ENCODE results near the gene PLCH1. TPM values are rescaled to one million over a fixed set of nuclear protein-coding genes. Genes with fewer than 3 reads are reported as not detected.

Gene PLCH1
- total RNA-seq, 1 experiment from 2014 or later = 8.9 TPM

- CTCF ChIA-PET = interaction anchor here (1.5 kb wide), 1 partner anchor 12 kb away, joined by 3 read pairs; no protein-coding TSS in a partner anchor
- no peak for ATAC-seq
- TF ChIP-seq NR1H2 (CRISPR knock-in tag; IDR thresholded peaks at IDR 0.05) (no peak), STAT6 (CRISPR knock-in tag; conservative IDR thresholded peaks at IDR 0.05; ENCODE audit: low read depth) (no peak), ZNF121 (CRISPR knock-in tag; IDR thresholded peaks at IDR 0.05) (no peak), HMGXB4 (CRISPR knock-in tag; IDR thresholded peaks at IDR 0.05) (no peak), ATF3 (CRISPR knock-in tag; conservative IDR thresholded peaks at IDR 0.05) (no peak), SOX15 (CRISPR knock-in tag; IDR thresholded peaks at IDR 0.05) (no peak), ATF1 (CRISPR knock-in tag; IDR thresholded peaks at IDR 0.05) (no peak), ZNF281 (CRISPR knock-in tag; IDR thresholded peaks at IDR 0.05) (no peak), ATF2 (CRISPR knock-in tag; IDR thresholded peaks at IDR 0.05; ENCODE audit: borderline replicate concordance, low read depth) (no peak)
- TF ChIP-seq, protein P1, sequence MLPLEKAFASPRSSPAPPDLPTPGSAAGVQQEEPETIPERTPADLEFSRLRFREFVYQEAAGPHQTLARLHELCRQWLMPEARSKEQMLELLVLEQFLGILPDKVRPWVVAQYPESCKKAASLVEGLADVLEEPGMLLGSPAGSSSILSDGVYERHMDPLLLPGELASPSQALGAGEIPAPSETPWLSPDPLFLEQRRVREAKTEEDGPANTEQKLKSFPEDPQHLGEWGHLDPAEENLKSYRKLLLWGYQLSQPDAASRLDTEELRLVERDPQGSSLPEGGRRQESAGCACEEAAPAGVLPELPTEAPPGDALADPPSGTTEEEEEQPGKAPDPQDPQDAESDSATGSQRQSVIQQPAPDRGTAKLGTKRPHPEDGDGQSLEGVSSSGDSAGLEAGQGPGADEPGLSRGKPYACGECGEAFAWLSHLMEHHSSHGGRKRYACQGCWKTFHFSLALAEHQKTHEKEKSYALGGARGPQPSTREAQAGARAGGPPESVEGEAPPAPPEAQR (CRISPR knock-in tag; IDR thresholded peaks at IDR 0.05) = no peak
- Mint-ChIP-seq H3K27ac (no peak overlapping the region), H3K4me3 (no peak overlapping the region), H3K4me1 (peaks cover 18% of the 10 kb centered on the region), H3K36me3 (no peaks in the 10 kb centered on the region), H3K9me3 (no peaks in the 10 kb centered on the region), H3K27me3 (ENCODE audit: low read depth) (no peaks in the 10 kb centered on the region)
- DNase-seq (ENCODE audit: low spot score) = no peak
- POLR2A ChIA-PET = no interaction called here
Measured at GRCh38 chr3:155682426-155683343, 62.2 kb downstream of the PLCH1 start.

DNA sequence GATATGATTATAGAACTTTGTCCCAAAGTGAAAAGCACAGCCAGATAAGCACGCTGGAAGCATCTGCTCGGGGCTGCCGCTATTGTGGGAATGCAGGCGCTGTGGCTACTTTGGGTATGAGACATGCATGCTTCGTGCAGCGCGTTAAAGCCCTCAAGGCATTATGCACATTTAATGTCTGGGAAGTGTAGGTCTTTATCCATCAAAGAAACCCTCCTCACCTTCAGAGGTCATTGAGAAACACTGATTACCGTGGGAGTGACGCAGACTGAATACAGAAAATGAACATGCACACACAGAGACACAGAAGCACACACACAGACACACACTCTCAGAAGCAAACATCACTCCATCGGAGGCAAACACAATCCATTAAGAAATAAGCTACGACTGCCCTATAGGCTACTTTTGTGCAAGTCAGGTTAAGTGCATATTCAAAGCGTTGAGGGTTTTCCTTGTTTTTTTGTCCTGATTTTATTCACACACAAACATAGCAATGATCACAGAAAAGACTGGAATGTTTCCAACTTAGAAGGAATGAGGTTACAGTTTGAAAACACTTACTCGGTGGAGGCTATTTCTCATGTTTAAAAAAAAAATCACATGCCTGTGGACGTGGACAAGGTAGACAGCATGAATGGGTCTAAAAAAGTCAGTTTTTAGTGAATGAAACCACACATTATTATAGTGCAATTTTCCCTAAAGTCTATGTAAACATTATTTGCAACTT is 68.5 kb downstream of the PLCH1 start:
- Mint-ChIP-seq H3K9me3 (no peaks in the 10 kb centered on the region), H3K4me1 (peaks cover 12% of the 10 kb centered on the region), H3K4me3 (no peak overlapping the region), H3K27ac (no peak overlapping the region), H3K27me3 (ENCODE audit: low read depth) (peaks cover 14% of the 10 kb centered on the region), H3K36me3 (no peaks in the 10 kb centered on the region)
- ChIA-PET CTCF (no interaction called here), POLR2A (no interaction called here)
- ATAC-seq (peak; percentile 53), DNase-seq (ENCODE audit: low spot score) (peak; percentile 16)
- TF ChIP-seq NR2C2 (CRISPR knock-in tag; IDR thresholded peaks at IDR 0.05) (no peak), JUN (CRISPR knock-in tag; IDR thresholded peaks at IDR 0.05) (no peak), ELF4 (CRISPR knock-in tag; IDR thresholded peaks at IDR 0.05; ENCODE audit: low read depth) (no peak), ZNF532 (CRISPR knock-in tag; IDR thresholded peaks at IDR 0.05; ENCODE audit: borderline replicate concordance) (no peak)
- TF ChIP-seq, protein P2, sequence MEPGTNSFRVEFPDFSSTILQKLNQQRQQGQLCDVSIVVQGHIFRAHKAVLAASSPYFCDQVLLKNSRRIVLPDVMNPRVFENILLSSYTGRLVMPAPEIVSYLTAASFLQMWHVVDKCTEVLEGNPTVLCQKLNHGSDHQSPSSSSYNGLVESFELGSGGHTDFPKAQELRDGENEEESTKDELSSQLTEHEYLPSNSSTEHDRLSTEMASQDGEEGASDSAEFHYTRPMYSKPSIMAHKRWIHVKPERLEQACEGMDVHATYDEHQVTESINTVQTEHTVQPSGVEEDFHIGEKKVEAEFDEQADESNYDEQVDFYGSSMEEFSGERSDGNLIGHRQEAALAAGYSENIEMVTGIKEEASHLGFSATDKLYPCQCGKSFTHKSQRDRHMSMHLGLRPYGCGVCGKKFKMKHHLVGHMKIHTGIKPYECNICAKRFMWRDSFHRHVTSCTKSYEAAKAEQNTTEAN (CRISPR knock-in tag; IDR thresholded peaks at IDR 0.05) = no peak
